Activated naive CD4-positive, alpha-beta T cell (primary cell): ENCODE measurements around the gene RERE.

Source experiments
- DNase-seq, 4 experiments: peaks; one replicate each; lab custom pipeline; 2025; lab: John Stamatoyannopoulos, UW

Gene RERE

GRCh38 chr1:8349473-8349865 lies 468.0 kb downstream of the RERE start:
- no peak for DNase-seq

DNA sequence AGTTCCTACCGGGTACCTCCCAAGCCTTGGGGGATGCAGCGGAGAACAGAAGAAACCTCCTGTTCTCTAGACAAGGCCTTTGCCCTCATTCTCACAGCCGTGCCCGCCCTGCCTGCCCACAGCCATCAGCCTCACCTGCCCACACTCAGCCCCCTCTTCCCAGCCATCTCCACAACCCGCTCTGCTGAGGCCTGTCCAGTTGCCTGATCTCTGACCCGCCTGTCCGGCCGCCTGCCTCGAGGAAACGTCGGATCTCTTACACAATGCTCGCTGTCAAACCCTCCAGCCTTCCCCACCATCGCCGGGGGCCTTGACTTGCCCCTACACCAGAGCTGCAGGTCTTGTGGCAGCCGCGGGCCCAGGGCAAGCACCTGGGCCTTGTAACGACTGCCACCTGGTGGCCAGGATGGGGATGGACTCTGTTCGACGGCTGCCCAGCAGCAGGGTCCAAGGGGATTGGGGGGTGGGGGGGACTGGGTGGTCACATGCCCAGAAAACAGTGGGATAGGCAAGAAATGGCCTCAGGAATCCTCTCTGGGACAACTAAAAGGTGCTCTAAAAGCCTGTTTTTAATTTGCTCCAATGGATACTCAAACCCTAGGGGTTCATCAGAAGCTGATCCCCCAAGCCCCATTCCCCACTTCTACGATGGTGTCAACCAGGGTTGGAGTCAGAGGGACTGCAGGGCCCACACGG lies 468.5 kb downstream of the RERE start:
- peak; percentile 24 to 65 (median 54) for DNase-seq

- DNase-seq = no peak
Observed at GRCh38 chr1:8348047-8348776, 469.2 kb downstream of the RERE start.

DNA sequence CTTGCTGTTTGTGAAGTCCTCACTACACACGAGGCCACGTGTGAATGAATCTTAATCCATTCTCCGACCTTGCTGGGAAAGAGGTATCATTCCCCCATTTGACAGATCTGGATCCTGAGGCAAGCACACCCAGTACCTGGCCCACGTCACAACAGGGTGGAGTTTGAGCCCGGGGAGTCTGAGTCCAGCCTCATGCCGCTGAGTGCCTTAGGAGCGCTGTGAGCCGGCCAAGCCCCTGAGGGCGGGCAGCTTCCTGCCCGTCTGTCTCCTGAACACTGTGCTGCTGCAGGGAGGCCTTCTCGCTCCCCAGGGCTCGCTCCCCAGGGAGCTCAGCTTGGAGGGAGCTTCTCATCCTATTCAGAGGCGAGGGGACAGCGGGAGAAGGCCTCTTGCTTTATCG lies 469.8 kb downstream of the RERE start:
- DNase-seq = no peak

DNA sequence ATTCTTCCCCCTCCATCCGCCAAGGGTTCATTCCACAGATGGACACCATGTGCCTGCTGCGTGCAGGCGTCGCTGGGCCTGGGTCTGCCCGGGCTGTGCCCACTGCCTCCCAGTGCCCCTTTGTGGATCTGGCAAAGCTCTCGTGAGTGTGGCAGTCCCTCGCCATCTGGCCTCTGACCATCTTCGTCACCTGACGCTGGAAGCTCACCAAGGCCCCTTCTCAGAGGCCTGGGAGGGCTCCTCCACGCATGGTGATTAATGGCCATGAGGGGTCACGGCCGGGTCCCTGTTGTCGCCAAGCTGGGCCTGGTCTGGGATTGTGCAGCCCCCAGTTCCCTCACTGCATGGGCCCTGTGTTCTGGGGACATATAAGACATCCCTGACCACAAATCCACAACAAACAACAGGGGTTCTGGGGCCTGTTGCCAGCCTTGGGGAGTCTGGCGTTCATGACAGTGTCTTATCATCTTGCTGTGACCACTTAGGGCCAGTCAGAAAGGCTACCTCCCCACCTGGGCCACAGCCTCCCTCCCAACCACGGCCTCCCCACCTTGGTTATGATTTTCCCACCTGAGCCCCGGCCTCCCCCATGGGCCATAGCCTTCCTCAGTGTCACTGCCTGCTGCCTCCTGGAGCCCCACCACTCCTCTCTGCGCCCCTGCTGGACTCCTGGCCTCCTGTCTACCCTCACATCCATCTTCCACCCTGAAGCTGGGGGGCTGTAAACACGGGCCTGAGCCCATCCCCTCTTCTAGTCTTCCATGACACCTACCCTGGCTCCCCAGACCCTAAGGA lies 471.6 kb downstream of the RERE start:
- no peak for DNase-seq

- no peak for DNase-seq
Observed at GRCh38 chr1:8344893-8345507, 472.4 kb downstream of the RERE start.

- DNase-seq = no peak
Observed at GRCh38 chr1:8343464-8344001, 473.9 kb downstream of the RERE start.

DNA sequence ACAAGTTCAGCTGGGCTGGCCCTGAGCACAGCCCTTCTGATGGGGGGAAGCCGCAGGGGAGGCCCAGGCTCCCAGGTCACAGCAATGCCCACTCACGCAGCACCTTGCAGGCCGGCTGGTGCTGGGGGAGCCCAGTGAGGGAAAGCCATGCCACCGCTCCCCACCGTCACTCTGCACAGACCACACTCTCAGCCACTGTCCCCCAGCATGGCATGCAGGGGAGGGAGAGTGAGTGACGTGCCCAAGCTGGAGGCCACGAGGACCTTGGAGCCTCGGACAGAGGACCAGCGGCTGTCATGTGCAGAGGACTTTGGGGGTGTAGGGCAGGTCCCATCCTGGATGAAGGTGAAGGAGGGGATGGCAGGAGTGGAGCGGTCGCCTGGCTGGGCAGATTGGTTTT lies 474.4 kb downstream of the RERE start:
- no peak for DNase-seq

- no peak for DNase-seq
Observed at GRCh38 chr1:8342325-8342724, 475.1 kb downstream of the RERE start.

DNA sequence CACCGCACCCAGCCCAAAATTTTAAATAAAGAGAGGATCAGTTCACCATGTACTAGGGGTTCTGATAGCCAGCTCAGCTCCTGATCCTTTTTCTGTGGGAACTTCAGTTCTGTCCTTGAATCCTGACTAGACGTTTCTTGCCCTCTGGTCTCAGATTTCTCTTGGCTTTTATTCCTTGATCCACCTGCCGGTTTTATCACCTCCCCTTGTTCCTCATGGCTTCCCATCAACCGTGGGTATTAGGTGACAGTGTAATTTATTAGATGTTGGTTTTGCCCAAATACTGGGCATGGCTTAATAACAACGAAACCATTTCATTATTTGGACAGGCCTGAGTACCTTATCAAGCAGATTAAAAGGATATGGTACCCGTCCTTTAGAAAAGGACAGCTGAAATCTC lies 477.0 kb downstream of the RERE start:
- no peak for DNase-seq

DNA sequence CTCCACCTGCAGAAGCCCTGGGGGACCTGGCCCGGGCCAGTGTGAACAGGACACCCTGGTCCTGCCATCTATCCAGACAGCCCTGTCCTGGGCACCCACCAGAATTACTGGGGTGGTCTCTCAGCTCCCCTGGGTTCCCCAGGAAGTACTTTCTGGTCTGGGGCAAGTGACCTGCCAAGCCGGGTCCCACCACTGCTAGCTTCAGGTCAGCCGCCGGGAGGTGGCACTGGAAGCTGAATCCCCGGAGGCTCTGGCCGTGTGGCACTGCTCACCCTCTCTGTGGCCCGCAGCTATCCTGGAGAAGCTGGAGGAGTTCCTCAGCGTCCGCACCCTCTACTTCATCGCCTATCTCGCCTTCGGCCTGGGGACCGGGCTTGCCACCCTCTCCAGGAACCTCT lies 478.2 kb downstream of the RERE start:
- no peak for DNase-seq

DNA sequence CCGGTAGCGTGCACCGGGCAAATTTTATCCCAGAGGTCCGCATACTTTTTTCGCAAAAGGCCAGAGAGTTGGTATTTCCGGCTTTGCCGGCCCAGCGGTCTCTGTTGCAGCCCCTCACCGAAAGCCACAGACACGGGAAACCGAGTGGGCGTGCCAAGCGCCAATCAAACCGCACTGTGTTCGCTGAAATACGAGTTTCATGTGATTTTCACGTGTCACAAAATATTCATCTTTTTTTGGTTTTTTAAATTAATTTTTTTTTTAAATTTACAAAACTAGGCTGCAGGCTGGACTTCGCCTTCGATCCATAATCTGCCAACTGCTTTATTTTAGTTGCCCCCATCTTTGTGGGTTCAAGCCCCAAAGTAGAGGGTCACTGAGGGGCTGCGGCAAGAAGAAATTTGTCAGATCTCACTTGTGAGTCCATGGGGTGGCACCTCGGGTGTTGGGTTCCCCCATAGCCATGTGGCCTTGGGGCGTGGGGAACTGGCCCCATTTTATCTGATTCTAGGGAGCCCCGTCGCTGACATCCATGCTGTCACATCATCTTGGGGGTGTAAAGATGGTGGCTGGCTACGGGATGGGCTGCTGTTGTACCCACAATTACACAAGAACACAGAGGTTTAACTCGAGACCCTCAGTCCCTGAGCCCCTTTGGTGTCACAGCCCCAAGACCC lies 478.8 kb downstream of the RERE start:
- DNase-seq = no peak

DNA sequence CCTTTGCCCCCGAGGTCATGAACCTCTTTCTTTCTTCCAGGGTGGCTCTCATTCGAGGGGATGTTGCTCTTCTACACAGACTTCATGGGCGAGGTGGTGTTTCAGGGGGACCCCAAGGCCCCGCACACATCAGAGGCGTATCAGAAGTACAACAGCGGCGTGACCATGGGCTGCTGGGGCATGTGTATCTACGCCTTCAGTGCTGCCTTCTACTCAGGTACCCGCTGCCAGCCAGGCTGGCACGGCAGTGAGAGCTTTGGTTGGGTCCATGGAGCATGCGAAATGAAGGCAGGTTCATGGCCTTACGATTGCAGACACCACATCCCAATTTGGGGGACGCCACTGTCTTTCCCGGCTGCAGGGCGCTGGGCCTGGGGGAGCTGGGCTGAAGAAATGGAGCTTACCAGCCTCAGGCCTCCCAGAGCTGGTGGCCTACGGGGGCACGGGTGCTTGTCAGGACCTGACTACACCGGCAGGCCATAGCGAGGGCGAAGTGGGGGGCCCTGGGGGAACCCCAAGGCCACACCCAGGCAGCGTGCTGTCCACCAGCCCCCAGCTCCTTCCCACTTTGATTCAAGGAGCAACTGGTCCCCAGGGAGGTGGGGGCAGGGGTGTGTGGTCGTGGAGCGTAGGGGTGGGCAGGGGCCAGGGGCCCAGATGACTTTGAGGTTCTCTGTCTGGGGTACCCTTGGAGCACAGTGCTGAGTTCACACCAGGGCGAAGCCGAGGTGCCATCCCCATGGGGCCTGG lies 479.5 kb downstream of the RERE start:
- DNase-seq = no peak

DNA sequence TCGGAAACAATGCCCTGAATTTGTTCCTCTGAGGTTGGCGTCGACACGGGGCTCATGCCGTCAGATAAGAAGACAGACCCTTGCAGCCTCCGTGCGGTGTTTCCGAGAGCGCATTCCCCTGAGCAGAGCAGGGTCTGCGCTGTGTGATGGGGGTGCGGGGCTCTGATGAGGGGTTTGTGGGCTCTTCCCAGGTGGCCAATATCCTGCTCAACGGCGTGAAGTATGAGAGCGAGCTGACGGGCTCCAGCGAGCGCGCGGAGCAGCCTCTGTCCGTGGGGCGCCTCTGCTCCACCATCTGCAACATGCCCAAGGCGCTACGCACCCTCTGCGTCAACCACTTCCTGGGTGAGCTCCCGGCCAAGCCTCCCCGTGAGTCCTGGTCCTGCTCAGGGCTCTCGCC lies 482.2 kb downstream of the RERE start:
- DNase-seq = no peak

- no peak for DNase-seq
Observed at GRCh38 chr1:8334106-8334851, 483.2 kb downstream of the RERE start.

DNA sequence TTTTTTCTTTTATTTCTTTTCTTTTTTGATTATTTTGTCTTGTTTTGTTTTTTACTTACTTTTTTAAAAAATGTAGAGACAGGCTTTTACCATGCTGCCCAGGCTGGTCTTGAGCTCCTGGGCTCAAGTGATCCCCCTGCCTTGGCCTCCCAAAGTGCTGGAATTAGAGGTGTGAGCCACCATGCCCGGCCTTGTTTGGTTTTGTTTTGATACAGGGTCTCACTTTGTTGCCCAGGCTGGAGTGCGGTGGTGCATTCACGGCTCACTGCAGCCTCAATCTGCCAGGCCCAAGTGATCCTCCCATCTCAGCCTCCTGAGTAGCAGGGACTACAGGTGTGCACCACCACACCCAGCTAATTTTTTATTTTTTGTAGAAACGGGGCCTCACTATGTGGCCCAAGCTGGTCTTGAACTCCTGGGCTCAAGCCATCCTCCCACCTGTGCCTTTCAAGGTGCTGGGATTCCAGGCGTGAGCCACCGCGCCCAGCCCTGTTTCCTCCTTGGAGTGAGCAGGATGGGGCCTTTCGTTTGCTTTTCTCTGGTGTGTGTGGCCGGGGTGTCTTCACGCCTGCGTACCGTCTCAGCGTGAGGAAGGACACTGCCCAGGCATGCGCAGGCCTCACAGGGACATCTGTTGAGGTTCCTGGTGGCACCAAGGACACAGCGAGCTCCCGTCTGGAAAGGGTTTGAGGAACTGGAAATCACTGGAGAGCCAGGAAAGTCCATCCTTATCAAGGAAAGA lies 484.0 kb downstream of the RERE start:
- DNase-seq = no peak

DNA sequence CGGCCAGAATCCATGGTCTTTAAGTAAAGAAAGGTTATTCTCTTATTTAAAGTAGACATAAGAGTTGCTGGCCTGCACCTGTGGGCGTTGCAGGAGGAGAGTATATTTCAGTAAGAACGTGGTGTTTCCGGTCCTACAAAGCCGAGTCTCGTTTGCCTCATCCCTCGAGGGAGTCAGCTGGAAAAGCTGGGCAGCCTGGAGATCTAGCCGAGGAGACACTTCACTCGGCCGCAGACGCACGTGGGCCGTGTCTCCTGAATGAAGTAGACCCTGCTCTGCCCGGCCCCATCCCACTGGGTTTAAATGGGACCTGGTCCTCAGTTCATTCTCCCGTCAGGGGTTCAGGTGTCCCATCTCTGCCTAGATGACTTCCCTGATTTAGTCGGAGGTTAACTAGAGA lies 484.6 kb downstream of the RERE start:
- no peak for DNase-seq

DNA sequence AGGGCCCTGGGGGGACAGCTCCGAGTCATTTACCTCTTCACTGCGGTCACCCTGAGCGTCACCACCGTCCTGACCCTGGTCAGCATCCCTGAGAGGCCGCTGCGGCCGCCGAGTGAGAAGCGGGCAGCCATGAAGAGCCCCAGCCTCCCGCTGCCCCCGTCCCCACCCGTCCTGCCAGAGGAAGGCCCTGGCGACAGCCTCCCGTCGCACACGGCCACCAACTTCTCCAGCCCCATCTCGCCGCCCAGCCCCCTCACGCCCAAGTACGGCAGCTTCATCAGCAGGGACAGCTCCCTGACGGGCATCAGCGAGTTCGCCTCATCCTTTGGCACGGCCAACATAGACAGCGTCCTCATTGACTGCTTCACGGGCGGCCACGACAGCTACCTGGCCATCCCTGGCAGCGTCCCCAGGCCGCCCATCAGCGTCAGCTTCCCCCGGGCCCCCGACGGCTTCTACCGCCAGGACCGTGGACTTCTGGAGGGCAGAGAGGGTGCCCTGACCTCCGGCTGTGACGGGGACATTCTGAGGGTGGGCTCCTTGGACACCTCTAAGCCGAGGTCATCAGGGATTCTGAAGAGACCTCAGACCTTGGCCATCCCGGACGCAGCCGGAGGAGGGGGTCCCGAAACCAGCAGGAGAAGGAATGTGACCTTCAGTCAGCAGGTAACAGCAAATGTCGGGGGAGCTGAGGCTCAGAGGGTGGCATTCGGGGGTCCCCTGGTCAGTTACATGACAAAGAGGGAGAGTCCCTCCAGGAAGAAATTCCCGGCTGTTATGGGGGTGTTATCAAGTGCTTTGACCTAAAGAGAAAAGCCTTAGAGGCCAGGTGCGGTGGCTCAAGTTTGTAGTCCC lies 486.9 kb downstream of the RERE start:
- no peak for DNase-seq

DNA sequence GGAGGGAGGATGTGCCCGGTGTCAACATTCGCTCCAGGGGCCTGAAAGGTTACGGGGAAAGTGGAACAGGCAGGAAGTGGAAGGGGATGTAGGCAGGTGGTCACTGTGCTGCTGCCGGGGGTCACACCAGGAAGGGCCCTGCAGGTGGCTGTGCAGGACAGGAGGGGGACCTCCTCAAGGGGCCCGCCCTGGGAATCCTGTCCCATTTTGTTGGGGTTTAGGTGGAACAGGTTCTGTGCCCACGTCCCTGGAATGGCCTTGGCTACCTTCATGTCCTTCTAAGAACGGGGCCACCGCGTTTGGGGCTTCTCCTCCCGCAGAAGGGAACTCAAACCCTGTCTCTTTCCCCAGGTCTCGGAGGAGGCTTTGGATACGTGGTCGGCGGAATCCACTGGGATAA lies 487.6 kb downstream of the RERE start:
- no peak for DNase-seq
